LNCaP clone FGC (cell line): ENCODE data around the gene PRKG1.
"Not testable (repeated sequence)": the region's sequence is repeated elsewhere in the genome, so short reads cannot be mapped to it uniquely, and the experiment has no call there.

ENCODE experiments used
- DNase-seq: peaks from one replicate; pipeline ENCODE4 v3.0.0-alpha.2; 2011; ENCODE audit warnings: low read depth
- H3K4me3 ChIP-seq: 2 replicates; pipeline ENCODE4 v1.5.1; 2011; ENCODE audit warnings: mild to moderate bottlenecking, low read depth, low read length, control low read depth
- CTCF ChIP-seq: IDR thresholded peaks from 2 replicates; pipeline ENCODE4 v1.5.1; 2012; ENCODE audit warnings: mild to moderate bottlenecking; ENCODE audit not compliant: control insufficient read depth, insufficient read depth; ENCODE audit errors: extremely low read depth

PRKG1 gene

GRCh38 chr10:52217531-52217930 lies 1143.2 kb downstream of the PRKG1 start:
- H3K4me3 ChIP-seq = no peak overlapping the region
- TF ChIP-seq CTCF = no peak
- no peak for DNase-seq

- TF ChIP-seq CTCF = no peak
- H3K4me3 ChIP-seq = no peak overlapping the region
- no peak for DNase-seq
Observed at GRCh38 chr10:52220947-52221346, 1146.7 kb downstream of the PRKG1 start.

GRCh38 chr10:52221923-52222322 lies 1147.6 kb downstream of the PRKG1 start:
- TF ChIP-seq CTCF = no peak
- DNase-seq = no peak
- H3K4me3 ChIP-seq = no peak overlapping the region

- no peak for DNase-seq
- TF ChIP-seq CTCF = no peak
- H3K4me3 ChIP-seq = no peak overlapping the region
Observed at GRCh38 chr10:52226197-52226847, 1152.0 kb downstream of the PRKG1 start.

GRCh38 chr10:52228556-52228955 lies 1154.3 kb downstream of the PRKG1 start:
- no peak for DNase-seq
- TF ChIP-seq CTCF = no peak
- no peak overlapping the region for H3K4me3 ChIP-seq

- no peak for DNase-seq
- TF ChIP-seq CTCF = no peak
- H3K4me3 ChIP-seq = no peak overlapping the region
Observed at GRCh38 chr10:52229291-52229931, 1155.1 kb downstream of the PRKG1 start.

GRCh38 chr10:52232561-52233350 lies 1158.5 kb downstream of the PRKG1 start:
- H3K4me3 ChIP-seq = peak overlapping the region; percentile 41
- TF ChIP-seq CTCF = no peak
- DNase-seq = no peak

- peak overlapping the region; percentile 41 for H3K4me3 ChIP-seq
- DNase-seq = not testable (repeated sequence)
Observed at GRCh38 chr10:52233351-52233991, 1159.2 kb downstream of the PRKG1 start.
